Measurements from ENCODE around the gene KPTN.

KPTN gene

DNA sequence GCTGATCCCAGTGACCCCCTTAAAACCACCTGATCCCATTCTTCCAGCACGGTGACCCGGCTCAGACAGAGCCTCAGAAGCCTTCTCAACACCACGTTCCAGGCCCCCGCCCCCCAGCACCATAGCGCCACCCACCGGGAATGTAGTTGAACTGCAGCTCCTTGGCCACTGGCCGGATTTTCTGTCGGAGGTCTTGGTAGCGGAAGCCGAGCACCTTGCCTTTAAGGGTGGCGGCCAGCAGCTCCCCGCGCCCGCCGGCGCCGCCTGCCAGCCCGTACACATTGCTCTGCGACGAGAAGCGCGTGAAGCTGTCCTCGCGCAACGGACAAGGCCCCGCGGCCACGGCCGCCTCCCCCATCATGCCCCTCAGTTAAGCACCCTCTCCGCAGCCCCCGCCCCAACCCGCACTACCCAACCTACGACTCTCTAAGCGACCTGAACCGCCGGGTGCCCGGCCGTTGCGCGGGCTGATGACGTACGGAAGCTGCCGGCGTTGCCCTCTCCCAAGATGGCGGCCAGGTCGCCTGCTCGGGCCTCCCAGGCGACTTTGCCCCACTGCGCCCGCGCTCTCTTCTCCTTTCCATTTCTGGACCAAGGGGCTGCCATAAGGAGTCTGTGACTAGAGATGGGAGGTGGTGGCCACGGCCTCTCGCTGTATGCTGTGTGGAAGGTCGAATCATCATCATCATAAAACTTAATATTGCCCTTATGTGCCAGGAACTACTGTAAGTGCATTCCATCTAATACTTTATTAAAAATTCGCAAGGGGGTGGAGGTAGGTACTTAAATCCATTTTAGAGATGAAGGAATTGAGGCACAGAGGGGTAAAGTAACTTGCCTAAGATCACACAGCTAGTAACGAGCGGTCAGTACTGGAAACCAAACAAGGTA, at the start of gene KPTN:
Gene KPTN (minus strand): TSS at position 420 of the 891 bp plus-strand sequence. CDS start 59 bp downstream, at position 361.
- DNase-seq (ENCODE audit: low read depth), result peak; percentile 74

DNA sequence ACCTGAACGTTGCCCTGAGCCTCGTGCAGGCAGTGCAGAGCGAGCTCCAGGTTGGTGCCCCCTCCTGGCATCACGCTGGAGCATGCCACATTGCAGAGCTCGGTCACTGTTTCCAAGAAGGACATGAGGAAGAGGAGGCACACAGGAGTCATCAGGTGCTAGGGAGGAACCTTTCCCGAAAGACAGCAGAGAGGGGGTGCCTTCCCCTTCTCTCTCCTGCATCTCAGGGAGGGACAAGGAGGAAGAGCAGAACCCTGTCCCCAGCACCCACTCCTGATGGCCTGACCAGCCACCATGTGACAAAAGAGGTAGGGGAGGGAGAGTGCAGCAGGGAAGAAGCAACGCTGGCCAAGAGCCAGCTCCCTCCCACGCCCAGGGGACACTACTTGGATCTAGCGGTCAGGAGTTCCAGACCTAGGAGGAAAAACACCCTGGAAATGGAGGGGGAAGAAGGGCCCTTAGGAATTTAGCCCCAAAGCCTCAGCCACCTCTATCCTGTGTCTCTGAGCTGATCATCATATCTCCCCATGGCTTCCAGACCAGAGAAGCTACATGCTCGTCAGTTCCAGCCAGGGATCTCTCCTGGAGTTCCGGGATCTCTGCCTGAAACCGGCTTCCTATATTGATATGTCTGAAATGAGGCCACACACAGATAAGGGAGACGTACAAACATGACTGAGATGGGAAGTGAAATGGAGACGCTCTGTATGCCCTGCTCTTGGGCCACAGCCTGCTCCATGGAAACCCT, 47.8 kb upstream of the KPTN start:
- DNase-seq (ENCODE audit: low read depth), result no peak

DNA sequence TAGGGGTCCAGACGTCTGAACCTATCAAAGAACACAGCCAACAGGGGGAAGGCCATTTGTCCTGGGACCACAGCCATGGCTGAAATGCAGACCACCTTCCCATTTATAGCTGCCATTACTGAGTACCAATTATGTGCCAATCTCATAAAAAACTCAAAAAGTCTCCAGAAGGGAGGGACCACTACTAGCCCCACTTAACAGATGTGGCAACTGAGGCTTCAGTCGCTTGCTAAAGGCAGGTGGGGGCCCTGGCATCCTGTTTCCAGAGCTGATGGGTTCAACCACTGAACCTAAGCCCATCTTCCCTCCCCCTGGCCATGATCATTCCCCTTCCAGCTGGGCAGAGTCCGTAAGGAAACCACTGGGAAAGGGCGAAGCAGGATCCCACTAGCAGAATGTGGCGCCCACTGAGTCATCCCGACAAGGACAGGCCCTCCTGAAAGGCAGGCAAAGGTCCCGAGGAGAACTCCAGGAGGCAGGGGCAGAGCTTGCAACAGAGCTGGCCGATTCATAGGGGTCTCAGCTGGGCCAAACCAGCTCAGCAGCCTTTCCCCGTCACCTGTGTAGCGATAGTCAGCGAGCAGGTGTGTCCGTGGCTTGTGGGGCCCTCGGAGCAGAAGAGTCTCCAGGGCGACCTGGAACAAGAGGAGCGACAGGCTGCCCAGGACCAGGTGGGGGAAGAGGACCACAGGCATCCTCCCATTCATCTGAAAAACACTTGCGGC, 45.2 kb upstream of the KPTN start:
- no peak for DNase-seq (ENCODE audit: low read depth)

DNA sequence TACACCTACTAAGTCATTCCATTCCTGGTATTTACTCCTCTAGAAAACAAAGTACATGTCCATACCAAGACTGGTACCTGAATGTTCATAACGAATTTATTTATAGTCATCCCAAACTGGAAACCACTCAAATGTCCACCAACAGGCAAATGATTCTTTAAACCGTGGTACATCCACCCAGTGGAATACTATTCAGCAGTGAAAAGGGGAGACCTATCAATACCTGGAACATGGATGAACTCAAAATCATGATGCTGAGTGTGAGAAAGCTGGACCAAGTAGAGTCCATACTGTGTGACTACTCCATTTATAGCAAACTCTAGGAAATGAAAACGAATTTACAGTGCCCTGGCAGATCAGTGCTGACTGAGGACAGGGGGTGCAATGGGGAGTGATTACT, 42.8 kb upstream of the KPTN start:
- DNase-seq (ENCODE audit: low read depth), result no peak

DNA sequence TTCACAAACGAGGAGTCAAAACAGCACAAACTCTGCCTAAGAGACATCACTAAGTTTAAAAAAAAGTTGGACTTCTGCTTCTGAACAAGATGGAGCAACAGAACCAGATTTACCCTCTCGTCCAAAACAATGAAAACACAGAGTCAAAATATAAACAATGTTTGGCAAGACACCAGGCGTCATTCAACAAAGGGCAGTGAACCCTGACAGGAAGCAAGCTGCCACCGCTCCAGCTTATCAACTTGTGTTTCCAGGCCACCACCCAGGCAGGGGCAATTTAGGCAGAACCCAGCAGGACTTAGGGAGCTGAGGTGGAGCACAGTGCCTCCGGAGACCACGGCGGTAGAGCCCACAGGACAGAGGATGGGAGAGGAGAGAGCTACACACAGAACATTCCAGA, 39.5 kb upstream of the KPTN start:
- no peak for DNase-seq (ENCODE audit: low read depth)

DNA sequence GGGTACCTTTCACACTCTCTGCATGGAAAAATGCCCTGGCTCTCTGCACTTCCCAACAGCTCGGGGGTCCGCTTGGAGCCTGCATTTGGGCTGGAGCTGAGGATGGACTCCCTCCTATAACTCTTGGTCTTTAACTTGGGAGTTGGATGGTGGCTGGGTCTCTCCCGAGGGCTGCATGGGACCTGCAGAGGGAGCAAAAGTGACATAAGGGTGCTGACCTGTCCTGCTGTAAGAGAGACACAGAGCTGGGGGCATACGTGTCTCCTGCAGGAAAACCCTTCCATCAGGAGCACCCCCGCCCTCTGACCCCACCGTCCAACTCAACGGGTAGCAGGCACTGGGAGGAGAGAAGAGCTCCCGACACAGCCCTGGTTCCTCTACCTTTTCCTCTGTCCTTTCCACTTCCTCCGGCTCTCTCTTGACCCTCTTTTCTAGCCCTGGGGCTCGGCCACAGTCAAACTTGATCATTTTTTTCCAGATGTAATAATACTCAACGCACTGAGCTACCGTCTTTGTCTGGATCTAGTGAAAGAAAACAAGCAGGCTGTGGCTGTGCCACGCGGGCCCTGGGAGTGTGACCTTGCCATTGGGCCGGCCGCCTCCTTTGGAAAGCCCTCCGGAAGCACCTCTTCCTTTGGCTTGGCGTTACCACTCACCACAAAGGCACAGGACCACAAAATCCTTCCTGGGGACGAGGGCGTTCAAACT, 37.6 kb upstream of the KPTN start:
- DNase-seq (ENCODE audit: low read depth), result no peak

DNA sequence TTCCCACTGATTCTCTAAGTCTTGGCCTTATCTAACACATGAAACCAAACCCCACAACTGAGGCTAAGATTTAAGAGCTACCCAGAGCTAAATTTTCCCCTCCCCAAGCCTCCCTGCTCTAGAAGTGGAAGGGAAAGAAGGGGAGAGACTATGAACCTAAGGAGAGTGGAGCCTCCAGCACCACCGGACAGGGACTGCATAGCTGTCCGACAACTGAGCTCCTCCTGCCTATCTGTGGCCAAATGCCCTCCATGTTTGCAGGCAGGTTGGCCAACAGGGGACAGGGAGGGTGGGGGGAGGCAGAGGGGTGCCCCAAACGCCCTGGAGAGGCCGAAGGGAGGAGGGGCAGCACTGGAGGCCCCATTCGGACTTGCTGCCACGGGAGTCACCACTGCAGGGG, 36.8 kb upstream of the KPTN start:
- no peak for DNase-seq (ENCODE audit: low read depth)

DNA sequence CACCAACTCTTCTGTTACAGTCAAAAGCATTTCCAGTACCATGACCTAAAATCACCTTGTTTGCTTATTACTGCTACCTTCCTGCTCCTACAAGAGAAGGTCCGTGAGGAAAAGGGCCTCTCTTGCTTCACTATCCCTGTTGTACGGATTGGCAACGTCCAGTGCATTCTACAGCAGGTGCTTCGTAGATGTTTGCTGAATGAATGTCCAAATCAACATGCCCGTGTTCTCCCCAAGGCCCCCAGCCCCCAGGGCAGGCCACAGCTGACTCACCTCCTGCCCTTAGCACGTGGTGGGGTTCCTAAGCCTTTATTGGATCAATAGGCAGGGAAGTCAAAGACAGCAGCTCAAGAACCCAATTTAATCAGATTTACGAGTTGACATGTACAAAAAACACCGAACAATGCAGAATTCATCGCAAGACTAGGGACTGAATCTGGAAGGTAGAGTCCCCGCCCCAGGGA, 36.4 kb upstream of the KPTN start:
- DNase-seq (ENCODE audit: low read depth), result no peak

DNA sequence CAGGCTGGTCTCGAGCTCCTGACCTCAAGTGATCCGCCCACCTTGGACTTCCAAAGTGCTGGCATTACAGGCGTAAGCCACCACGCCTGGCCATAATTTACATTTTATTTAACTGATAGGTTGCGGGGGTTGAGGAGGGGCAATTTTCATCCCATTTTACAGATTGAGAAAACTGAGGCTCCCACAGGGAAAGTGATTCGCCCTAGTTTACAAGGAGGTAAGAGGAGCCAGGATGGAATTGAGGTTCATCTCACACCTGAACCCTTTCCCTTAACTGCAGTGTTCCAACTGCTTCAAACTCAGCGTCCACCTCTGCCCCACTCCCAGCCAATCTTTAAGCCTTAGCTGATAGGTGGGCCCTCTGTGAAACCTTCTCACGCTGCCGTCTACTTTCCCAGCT, 34.8 kb upstream of the KPTN start:
- DNase-seq (ENCODE audit: low read depth), result no peak

DNA sequence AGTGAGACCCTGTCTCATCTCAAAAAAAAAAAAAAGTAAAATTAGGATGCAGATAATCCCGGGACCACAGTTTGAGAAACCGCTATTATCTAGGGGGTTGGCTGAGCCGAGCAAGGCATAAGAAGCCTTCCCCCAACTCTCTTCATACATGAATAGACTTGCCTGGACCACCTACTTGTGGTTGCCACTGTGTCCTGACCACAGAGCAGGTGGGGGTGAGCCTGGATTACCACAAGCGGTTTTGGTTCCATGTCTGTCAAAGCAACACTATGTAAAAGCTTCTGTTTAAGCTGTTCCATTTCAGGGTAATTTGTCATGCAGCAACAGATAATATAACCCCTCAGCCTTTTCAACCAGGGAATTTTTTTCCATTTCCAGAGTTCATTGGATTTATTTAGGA, 34.1 kb upstream of the KPTN start:
- no peak for DNase-seq (ENCODE audit: low read depth)

DNA sequence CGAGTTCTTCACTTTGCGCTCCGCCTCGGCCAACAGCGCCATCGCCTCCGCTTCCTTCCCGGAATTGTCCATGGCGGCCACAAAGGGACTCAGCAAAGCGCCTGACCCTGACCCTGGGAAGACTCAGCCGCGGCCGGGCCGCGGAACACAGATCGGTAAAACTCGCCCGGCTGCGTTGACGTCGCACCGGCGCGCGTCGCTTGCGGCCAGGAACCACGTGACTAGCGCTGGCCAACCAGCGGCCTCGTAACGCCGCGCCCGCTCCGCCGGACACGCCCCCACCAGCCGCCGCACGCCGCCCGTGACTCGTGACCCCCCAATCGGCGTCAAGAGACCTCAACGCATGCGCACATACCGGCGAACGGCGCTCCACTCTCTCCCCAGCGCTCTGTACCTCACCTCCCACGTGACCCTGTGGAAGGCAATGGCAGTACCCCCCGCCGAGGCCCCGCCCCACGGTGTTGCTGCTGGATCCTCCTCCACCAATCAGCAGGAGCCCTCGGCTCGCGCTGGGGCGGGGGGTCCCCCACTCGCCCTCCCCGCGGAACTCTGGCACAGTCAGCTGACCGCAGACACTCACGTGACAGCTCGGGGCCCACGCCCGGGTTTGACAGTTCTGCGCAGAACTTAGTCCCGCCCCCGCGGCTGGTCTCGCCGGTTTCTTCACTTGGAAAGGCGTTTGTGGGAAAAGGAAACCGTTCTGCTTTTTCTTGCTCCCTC, 31.0 kb upstream of the KPTN start, which contains the start of gene NAPA:
Gene NAPA (minus strand): TSS at position 195 of the 720 bp plus-strand sequence. CDS start 123 bp downstream, at position 72.
- DNase-seq (ENCODE audit: low read depth), result peak; percentile 100

DNA sequence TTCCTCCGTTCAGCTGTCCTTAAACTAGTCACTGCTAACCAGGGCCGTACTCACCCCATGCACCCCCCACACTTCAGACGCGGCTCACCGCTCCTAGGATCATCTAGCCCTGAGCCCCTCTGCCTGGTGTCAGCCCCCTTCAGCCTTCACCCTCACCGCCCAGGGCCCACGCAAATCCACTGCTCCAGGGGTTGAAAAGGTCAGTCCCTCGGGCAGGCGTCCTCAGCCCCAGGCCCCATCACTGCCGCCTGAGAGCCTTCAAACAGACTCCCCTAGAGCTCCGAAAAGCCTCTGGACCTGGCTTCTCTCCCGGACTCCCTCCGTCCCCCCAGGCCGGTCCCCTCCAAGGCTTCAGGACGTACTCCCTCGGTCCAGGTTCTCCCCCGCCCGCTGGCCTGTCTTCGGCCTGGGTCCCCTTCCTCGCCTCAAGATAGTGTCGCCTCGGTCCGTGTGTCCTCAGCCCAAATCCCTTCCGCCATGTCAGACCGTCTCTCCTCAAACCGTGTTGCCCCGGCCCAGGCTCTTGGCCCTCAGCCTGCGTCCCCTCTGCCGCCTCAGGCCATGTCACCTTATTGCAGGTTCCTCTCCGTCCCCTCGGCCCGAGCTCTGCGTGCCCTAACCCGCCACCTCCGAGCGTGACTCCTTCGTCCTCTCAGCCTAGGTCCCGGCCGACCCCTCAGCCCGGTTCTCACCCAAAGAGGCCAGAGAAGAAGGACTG, 30.3 kb upstream of the KPTN start:
- no peak for DNase-seq (ENCODE audit: low read depth)

DNA sequence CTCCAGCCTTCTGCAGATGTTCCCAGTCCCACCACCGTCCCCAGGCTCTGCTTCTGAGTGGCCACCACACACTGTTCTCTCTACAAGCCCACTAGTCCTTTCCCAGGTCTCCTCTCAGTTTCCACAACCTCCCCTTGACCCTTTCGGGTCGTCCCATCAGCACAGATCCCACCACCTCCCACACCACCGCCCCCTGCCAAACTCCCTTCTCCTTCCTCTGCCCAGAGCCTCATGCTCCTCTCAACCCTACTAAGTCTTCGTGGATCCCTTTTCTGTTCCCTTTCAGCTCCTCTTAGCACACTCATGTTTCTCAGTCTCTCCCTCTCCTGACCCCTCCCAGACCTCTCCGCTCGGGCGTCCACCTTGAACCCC, 28.9 kb upstream of the KPTN start:
- DNase-seq (ENCODE audit: low read depth), result no peak

DNA sequence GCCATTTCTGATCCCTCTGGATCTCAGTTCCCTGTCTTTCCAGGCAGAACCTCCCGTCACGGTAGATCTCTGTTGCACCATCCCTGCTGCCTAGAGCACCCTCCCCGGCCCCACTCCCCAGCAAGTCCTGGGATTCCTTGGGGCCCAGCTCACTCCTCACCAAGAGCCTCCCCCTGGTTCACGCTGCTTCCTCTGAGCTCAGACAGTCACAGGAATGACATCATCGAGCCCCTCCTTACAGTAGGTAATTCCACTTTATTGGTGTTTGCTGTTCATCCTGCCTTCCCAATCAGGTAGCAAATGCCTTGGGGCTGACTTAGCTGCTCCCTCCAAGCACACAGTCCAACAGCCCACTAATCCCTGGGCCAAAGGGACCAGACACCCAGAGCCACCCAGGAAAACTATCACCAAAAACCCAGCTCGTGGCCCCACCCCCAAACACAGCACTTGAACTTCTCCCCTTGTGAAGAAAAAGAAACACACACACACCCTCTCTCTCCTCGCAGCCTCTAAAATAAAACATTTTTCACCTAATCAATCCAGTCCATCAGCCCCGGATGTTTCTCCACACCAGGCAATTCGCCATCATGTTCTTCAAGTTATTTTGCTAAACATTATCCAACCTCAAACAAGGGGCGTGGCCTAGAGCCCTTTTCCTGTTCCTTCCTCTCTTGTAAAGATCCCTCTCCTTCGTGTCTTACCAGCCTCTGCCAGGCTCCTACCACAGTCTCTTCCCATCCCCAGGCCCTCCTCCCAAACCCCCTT, 28.3 kb upstream of the KPTN start:
- no peak for DNase-seq (ENCODE audit: low read depth)

DNA sequence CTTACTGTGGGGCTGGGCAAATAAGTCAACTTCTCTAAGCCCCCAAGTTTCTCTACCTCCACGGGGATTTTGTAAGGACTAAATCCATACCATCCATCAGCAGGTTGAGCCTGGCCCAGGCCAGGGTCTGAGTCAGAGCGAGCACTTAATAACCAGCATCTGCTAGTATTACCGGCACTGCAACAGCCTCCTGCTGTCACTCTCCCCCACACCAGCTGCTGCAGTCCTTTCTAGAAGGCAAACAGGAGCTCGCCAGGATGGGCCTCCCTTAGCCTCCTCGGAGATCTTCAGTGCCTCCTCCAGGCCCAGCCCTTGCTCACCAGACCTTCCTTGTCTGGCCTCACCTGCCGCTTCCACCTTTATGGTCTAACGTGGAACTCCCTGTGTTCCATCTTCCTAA, 27.7 kb upstream of the KPTN start:
- DNase-seq (ENCODE audit: low read depth), result no peak

DNA sequence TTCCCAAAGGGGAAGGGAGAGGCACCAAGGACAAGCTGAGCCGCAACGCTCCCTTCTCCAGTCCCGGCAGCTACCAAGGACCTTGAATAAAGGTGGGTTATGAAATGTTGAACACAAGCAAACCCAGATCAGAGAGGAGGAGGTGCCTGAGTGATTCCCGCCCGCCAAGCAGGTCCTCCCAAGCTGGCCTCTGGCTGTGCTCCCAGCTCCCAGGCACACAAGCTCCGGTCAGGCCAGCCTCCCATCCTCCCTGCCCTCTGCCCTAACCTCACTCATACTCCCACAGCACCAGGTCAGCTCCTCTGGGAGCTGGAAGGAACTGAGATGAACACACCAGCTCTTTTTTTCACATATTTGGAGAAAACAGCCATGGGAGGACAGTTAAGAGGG, 27.1 kb upstream of the KPTN start:
- no peak for DNase-seq (ENCODE audit: low read depth)

DNA sequence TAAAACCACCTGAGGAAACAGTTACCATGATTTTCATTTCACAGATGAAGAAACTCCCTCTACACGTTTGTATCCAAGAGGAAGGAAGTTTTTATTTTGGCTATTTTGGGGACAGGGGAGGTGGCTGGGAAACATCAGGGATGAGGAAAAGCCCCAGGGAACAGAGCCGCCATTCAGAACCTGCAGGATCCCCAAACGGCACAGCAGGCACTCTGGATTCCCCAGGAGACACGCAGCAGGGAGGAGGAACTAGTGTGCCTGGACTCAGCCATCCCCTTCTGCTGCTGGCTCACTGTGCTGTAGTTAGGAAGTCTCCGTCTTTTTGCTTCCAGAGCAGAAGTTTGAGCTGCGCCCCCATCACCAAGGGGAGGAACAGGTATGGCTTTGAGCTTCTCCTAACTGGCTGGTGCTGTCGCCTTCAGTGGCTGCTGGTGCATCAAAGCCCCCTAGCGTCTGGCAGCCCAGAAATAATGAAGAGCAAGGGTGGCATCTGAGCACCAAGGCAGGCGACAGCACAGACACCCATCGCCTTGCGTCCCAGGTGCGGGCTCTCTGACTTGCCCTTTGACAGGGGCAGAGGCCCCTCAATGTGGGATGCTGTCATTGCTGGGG, 26.6 kb upstream of the KPTN start:
- no peak for DNase-seq (ENCODE audit: low read depth)

DNA sequence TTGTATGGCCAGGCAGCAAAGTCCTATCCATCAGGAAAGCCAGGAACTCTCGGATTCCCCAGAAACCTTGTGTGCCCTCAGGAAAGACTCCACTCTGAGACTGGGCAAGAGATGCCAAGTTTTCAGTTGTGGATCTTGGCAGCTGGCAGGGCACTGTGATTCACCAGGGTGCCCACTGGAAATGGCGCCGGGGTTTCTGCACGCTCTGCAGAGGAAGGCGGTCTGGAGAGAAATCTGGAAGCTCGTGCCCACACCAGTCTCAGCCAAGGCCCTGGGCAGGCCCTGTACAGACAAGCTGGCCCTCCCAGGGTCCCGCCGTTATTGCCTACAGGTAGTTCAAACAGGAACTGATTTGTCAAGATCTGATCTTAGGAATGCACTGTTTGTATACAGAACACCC, 26.0 kb upstream of the KPTN start:
- no peak for DNase-seq (ENCODE audit: low read depth)

DNA sequence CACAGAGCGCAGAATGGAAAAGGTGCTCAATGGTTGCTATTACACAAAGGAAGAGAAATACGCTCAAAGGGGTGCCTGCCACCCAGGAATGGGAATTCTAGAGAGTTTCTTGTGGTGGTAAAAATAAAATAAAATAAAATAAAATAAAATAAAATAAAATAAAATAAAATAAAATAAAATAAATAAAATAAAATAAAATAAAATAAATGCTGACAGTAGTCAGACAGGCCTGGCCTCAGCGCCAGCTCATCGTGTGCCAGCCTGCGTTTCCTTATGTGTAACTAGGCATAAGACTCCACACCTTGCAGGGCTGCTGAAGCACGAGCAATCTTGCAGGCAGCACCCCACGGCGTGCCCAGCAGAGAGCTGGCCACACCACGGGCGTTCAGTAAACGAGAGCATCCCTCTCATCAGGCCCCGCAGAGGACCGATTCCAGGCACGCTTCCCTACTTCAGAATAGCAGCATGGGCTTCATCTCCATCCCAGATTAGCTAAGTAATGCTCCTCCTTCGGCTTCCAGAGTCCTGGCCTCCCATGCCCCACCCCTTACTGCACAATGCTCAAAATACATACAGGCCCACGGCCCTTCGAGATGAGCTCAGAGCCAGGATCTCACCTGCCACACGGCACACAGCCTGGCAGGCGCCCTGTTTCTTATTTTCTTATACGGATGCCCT, 25.3 kb upstream of the KPTN start:
- DNase-seq (ENCODE audit: low read depth), result no peak

Data from T-helper 22 cell (primary cell).